GM20000 (cell line): Measurements from ENCODE around the gene USP24.

Experiments used
- DNase-seq: peaks from one replicate; pipeline ENCODE4 v3.0.0; 2012; ENCODE audit warnings: low spot score
- TF ChIP-seq, protein P1 (sequence below): IDR thresholded peaks from 2 replicates; pipeline ENCODE4 v1.5.1; 2012; ENCODE audit warnings: mild to moderate bottlenecking, control low read depth; ENCODE audit errors: extremely low read depth, missing control alignments

Gene USP24

DNA sequence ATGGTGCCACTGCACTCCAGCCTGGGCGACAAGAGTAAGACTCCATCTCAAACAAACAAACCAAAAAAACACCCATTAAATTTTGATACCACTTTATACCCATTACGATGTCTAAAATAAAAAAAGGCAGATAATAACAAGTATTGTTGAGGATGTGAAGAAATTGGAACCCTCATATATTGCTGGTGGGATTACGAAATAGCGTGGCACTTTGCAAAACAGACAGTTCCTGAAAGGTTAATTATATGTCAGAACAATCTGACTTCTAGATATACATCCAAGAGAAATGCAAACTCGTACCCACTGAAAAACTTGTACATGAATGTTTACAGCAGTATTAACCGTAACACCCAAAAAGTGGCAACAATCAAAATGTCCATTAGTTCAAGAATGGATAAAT, 70.3 kb downstream of the USP24 start:
- no peak for DNase-seq
- TF ChIP-seq, protein P1, sequence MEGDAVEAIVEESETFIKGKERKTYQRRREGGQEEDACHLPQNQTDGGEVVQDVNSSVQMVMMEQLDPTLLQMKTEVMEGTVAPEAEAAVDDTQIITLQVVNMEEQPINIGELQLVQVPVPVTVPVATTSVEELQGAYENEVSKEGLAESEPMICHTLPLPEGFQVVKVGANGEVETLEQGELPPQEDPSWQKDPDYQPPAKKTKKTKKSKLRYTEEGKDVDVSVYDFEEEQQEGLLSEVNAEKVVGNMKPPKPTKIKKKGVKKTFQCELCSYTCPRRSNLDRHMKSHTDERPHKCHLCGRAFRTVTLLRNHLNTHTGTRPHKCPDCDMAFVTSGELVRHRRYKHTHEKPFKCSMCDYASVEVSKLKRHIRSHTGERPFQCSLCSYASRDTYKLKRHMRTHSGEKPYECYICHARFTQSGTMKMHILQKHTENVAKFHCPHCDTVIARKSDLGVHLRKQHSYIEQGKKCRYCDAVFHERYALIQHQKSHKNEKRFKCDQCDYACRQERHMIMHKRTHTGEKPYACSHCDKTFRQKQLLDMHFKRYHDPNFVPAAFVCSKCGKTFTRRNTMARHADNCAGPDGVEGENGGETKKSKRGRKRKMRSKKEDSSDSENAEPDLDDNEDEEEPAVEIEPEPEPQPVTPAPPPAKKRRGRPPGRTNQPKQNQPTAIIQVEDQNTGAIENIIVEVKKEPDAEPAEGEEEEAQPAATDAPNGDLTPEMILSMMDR: no peak

DNA sequence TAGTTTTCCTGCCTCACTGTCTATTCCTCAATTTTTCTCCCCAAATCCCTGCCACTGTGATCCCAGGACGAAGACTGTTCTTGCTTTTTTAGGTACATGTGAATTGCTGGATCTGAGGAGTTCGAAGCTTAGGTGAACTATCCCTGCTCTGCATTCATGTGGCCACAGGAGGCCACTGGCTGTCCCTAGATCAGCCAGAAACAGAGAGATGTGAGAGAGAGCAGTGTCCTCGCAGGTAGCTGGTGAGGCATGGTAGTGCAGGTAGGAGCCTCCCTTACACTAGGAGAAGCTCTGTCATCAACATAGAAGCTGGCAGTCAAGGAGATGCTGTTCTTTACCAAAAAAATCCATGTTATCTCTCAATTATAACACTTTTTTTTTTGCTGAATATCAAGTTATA, 71.5 kb downstream of the USP24 start:
- TF ChIP-seq, protein P1: no peak

DNA sequence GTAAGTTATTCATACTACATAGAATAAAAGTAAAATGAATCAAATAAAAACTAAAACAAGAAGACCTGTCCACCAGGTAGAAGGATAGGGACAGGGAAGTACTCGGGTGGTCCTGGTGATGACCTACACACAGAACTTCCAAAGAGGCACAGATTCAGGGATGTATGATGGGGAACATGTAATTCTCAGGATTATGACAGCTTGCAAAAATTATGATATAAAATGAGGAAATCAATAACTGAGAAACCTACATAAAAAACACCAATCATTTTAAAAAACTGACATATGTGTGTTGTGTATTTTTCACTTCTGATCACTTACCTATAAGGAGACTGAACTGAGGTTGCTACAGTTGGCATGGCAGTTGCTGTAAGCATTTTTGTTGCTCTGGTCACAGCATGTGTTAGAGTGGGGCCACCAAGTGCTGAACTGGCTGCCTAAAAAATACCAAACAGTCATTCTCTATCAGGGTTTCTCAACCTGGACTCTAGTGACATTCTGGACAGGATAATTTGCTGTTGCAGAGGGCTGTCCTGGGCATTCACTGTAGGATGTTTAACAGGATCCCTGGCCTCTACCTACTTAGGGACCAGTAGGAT, 73.8 kb downstream of the USP24 start:
- no peak for DNase-seq
- TF ChIP-seq, protein P1: no peak

More for the DNA sequence above, 71.5 kb downstream of the USP24 start:
- no peak for DNase-seq

DNA sequence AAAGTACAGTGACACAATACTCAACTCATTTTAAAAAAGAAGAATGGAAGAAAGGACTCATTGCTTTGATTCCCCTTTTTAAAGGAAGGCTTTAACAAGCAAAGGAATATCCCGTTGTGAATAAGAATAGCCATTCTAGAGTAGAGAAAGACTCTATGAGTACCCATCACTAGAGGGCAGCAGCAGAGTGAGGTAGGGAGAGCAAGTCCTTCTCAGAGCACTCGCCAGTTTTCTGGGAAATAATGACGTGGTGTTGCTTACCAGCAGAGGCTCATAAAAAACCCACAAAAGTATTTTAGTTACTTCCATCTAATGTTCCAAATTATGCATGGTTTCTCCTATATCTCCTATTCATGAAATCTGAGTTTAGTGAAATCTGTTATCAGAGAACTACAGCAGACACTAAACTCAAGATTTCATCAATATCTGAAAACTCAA, 74.6 kb downstream of the USP24 start:
- TF ChIP-seq, protein P1: peak; percentile 58
- DNase-seq: peak; percentile 58

DNA sequence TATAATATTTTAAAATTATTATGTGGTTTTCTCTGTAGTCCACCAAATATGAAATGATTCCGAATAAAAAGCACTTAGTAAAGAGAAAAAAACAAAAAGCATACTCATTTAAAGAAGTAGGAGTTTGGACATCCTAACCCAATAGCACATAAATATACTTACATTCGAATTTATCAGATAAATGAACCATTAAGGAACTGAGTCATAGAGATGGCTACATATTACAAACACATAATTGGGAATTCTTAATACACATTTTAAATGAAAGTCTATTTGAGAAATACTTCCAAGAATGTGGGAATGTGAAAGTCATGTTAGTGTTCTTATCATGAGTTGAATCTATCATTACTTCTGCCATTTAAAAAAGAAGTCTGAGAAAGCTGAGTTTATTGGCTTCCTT, 75.0 kb downstream of the USP24 start:
- DNase-seq: no peak
- TF ChIP-seq, protein P1: no peak

DNA sequence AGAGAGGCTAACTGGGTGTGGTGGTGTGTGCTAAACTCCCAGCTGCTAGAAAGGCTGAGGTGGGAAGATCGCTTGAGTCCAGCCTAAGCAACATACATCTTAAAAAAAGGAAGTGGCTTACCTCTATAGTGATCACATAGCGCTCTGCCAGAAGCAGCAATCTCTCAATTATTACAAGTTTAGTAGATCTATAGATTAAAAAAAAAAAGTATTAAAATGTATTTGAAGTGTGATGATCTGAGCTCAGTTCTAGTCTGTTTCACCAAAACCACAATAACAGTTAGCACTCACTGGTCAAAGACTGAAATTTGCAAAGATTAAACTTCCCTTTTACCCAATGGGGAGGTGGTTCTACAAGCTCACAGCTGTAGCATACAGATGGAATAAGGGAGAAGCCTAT, 76.3 kb downstream of the USP24 start:
- DNase-seq: no peak
- TF ChIP-seq, protein P1: no peak

DNA sequence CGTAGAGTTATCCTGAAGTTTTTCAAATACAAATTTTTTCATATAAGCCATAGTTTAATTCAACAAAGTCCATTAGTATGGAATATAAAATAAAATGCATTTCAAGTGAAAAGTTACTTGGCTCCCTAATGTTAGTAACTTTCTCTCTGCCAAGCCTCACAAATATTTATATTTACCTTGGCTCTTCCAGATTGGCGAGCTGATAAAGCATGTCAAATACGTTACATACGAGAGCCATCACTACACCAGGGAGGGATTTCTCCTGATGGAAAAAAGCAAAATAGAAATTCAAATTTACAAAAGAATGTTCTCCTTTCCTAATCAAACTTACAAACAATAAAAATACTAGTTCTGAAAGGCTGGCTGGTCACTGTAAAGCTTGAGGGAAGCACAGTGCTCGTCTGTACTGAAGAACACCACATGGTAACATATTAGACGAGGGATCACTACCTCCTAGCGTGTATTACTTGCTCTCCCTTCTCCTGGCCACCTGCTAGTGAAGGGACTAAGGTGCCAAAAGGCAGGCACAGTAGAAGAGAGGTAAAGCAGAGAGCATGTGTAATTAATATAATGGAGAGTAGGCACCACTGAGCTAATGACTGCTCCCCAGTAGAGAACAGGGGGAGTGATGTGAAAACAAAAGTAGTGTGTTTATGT, 80.9 kb downstream of the USP24 start:
- TF ChIP-seq, protein P1: no peak
- DNase-seq: no peak
